Stimulated activated CD4-positive, alpha-beta T cell treated with anti-CD3 and anti-CD28 coated beads, Interleukin-1b, Interleukin-23, amount 100 ng/mL, for 24 hours (primary cell): ENCODE data around the gene PKN3.
"Not testable (repeated sequence)": the region's sequence is repeated elsewhere in the genome, so short reads cannot be mapped to it uniquely, and the experiment has no call there.

Experiments used
- DNase-seq, 4 experiments: peaks; one replicate each; pipeline ENCODE4 v3.0.0-alpha.2; 2020; ENCODE audit warnings: low read depth in 4 of 4, low spot score in 1 of 4

PKN3 gene

GRCh38 chr9:128690684-128691034 is 11.6 kb upstream of the PKN3 start:
- no peak for DNase-seq

DNA sequence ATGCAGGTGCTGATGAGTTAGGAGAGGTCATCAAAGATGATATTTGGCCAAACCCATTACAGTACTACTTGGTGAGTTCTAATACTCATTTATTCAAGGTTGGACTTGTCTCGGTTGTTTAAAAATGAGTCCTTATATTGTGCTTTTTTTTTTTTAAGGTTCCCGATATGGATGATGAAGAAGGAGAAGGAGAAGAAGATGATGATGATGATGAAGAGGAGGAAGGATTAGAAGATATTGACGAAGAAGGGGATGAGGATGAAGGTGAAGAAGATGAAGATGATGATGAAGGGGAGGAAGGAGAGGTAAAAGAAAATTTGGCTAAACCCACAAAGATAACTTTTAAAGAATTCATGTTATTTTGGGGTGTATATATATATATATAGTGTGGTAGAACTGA is 8.6 kb upstream of the PKN3 start:
- DNase-seq: not testable (repeated sequence)

- DNase-seq: no peak
Measured at GRCh38 chr9:128694344-128694743, 8.0 kb upstream of the PKN3 start.

GRCh38 chr9:128696923-128697707 is 5.2 kb upstream of the PKN3 start:
- no peak for DNase-seq

- DNase-seq: not testable (repeated sequence)
Measured at GRCh38 chr9:128699096-128699795, 3.1 kb upstream of the PKN3 start.

DNA sequence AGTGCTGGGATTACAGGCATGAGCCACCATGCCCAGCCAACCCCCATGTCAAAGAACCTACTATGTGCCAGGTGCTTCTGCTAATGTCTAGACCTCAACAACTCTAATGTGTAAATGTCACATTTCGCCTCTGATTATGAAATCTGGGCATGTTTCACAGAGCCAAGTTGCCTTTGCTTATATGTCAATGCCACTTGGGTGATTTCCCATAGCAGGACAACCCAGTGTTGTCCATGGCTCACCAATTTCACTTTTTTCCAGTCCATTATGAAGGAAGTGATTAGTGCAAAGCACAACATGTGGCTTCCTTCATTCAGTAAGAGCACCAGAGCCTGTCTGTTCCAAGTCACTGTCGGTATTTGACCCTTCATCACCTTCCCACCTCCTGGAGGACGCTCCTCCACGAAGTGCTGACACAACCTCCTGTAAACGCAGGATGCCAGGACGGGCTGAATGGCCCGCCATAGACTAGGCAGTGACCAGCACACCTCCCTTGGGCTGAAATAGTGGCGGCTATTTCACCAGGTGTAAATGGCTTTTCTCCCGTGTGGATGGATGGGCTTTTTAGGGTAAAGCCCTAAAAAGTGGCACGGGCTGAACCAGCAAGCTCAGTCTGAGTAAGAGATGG is 962 bp upstream of the PKN3 start:
- DNase-seq: no peak

DNA sequence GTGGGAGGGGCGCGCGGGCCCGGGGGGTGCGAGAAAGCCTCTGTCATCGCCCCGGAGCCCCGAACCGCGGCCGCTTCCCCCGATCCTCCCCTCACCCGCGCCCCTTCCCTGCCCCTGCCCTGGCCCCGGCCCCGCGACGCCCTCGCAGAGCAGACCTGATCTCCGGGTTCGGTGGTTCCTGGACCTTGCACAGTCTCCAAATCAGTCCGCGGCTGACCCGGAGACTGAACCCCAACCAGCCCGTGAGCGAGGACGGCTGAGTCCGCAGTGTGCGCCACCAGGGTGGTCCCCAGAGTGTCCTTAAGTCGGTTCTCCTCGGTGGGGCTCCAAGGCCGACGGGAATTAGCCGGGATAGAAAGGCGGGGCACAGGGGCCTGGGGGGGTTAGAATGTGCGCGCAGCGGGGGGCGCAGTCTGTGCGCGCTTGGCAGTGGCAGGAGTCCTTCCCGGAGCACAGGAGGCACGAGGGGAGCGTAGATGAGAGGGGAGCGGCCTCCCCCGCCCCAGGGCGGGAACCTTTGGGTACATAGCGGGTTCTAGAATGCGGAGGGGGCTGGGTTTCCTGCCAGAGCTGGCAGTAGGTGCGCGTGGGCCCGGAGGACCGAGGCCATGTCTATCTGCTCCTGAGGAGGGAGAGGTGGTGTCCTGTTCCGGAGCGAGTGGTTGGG is 779 bp downstream of the PKN3 start:
- DNase-seq: no peak

DNA sequence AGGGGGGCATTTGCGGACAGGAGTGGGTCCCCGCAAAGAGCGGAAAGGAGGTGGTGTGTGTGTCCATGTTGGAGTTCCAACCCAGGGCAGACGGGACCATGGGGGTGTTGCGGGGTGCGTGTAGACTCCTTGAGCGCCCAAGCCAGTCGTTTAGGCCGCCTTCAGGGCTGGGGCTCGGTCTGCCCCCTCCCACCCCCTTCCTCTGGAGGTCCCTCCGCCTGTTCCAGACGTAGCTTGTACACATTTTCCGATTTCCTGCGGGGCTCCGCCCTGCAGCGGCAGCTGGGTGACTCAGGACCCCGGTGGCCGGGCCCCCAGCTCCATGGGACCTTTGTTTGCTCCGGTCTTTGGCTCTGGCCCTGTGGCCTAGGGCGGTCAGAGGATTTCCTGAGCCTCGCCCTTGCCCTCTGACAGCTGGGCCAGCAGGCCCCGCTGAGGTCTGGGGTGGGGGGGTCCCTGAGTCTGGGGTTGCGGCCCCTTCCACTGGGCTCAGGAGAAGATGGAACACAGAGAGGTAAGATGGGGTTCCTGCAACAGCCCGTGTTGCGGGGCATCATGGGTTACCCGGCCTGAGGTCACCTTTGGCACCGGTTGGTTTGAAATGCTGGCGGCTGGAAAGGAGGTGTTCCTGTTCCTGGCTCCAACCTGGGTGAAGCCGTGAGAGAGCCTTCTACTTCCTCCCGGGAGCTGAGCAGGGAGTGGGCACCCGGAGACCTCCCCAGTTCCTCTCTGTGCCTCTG is 1.5 kb downstream of the PKN3 start:
- no peak for DNase-seq

DNA sequence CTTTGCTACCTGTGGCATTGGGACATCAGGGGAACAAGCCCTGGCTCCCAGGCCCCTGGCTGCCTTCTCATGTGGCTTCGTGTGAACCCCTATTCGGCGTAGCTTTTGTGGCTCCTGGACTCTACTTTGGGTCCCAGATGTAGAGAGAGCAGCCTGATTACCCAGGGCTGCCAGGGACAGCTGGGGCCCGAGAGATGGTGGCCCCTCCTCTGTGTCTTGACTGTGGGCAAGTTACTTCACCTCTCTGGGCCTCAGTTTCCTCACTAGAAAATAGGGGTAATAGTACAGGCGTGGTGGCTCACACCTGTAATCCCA is 2.0 kb downstream of the PKN3 start:
- no peak for DNase-seq

GRCh38 chr9:128705051-128705965 is 3.0 kb downstream of the PKN3 start:
- no peak for DNase-seq

GRCh38 chr9:128706045-128706444 is 3.7 kb downstream of the PKN3 start:
- no peak for DNase-seq

DNA sequence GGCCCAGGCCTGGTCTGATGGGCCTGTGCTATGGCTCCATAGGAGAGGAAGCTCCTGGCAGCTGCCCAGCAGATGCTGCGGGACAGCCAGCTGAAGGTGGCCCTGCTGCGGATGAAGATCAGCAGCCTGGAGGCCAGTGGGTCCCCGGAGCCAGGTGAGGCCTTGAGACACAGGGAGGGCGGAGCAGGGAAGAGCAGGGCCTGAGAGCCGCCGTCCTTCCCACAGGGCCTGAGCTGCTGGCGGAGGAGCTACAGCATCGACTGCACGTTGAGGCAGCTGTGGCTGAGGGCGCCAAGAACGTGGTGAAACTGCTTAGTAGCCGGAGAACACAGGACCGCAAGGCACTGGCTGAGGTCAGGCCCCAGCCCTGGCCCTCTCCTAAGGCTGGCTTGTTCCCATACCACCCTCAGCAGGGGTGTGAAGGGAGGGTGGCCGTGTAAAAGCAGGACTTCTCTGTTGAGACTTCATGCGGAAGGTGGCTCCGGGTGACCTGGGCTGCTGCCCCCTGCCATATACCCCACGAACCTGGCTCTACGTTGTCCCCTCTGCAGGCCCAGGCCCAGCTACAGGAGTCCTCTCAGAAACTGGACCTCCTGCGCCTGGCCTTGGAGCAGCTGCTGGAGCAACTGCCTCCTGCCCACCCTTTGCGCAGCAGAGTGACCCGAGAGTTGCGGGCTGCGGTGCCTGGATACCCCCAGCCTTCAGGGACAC is 4.5 kb downstream of the PKN3 start:
- no peak for DNase-seq

GRCh38 chr9:128707446-128707845 is 5.1 kb downstream of the PKN3 start:
- no peak for DNase-seq

DNA sequence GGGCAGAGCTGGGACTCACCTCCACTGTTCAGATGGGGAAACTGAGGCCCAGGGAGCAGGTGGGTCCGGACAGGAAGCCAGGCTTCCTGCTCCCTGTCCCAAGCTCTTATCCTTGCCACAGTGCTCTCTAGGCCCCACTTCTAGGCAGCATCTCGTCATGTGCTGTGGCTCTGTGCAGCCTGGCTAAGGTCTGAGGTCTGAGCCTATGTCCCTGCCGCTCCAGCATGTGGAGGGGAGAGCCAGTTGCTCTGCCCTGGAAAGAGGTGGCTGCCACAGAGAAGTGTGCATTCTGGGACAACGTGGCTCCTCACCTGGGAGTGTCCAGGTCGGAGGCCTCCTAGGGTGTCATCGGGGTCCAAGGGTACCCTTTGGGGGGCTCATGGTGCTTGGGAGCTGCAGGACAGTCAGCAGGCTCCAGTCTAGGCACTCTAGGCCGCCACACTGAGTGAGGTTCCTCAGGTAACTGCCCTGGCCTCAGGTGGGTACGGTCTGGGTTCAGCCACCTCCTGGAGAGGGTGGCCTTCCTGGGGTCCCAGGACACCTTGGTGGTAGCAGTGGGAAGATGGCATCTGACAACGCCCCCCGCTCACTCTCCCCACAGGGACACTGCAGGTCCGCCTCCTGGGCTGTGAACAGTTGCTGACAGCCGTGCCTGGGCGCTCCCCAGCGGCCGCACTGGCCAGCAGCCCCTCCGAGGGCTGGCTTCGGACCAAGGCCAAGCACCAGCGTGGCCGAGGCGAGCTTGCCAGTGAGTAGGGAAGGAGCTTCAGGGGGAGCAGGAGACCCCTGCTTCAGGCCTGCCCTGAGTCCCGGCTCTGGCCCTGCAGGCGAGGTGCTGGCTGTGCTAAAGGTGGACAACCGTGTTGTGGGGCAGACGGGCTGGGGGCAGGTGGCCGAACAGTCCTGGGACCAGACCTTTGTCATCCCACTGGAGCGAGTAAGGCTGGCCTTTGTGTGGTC is 10.4 kb downstream of the PKN3 start:
- DNase-seq: no peak

DNA sequence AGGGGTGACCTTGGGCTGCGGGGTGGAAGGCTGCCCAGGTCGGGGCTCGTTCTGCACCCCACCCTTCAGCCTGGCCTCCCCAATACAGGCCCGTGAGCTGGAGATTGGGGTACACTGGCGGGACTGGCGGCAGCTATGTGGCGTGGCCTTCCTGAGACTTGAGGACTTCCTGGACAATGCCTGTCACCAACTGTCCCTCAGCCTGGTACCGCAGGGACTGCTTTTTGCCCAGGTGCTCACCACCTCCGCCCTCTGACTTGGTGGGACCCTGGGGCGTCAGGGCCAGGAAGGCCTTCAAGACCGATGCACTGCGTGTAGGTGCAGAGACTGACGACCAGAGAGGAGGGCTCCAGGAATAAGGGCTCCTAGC is 11.1 kb downstream of the PKN3 start:
- no peak for DNase-seq

- no peak for DNase-seq
Measured at GRCh38 chr9:128713941-128714573, 11.8 kb downstream of the PKN3 start.

GRCh38 chr9:128714586-128715435 is 12.5 kb downstream of the PKN3 start:
- no peak for DNase-seq
